Measurements from ENCODE around the gene KBTBD8.

DNA sequence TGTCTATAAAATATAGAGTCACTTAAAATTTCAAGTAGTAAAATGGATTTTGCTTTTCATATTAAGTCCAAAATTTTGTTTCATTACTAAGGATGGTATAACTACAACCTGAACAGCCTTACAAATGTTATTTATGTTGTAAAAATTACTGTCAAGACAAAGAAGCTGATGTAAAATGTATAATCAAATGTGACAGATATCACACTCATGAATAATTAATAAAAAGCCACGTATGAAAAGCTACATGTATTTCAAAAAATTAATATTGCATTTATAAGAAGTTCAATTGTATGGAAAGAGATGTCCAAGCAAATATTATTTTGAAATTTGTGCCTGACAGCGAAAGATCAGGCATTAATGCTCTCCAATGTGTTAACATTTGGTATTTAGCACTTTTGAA lies 48.9 kb downstream of the KBTBD8 start:
- TF ChIP-seq, protein P1, sequence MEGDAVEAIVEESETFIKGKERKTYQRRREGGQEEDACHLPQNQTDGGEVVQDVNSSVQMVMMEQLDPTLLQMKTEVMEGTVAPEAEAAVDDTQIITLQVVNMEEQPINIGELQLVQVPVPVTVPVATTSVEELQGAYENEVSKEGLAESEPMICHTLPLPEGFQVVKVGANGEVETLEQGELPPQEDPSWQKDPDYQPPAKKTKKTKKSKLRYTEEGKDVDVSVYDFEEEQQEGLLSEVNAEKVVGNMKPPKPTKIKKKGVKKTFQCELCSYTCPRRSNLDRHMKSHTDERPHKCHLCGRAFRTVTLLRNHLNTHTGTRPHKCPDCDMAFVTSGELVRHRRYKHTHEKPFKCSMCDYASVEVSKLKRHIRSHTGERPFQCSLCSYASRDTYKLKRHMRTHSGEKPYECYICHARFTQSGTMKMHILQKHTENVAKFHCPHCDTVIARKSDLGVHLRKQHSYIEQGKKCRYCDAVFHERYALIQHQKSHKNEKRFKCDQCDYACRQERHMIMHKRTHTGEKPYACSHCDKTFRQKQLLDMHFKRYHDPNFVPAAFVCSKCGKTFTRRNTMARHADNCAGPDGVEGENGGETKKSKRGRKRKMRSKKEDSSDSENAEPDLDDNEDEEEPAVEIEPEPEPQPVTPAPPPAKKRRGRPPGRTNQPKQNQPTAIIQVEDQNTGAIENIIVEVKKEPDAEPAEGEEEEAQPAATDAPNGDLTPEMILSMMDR (IDR thresholded peaks at IDR 0.05) = no peak
- no peak for TF ChIP-seq POLR2A (IDR thresholded peaks at IDR 0.05)

Data from heart left ventricle (tissue), 13 donors.